Kidney capillary endothelial cell (primary cell): ENCODE data around the gene PCDH9.

ENCODE experiments used
- DNase-seq: peaks from one replicate; pipeline ENCODE4 v3.0.0-alpha.2; 2018; ENCODE audit warnings: low spot score

Gene PCDH9

GRCh38 chr13:66399873-66400272 is 830.3 kb downstream of the PCDH9 start:
- DNase-seq = no peak

- no peak for DNase-seq
These were observed 833.0 kb downstream of the PCDH9 start for GRCh38 chr13:66397133-66397532.

GRCh38 chr13:66391322-66391721 is 838.8 kb downstream of the PCDH9 start:
- no peak for DNase-seq

GRCh38 chr13:66378894-66379293 is 851.2 kb downstream of the PCDH9 start:
- DNase-seq = no peak

GRCh38 chr13:66377569-66377968 is 852.6 kb downstream of the PCDH9 start:
- no peak for DNase-seq

GRCh38 chr13:66375756-66376155 is 854.4 kb downstream of the PCDH9 start:
- no peak for DNase-seq

GRCh38 chr13:66369666-66370065 is 860.5 kb downstream of the PCDH9 start:
- DNase-seq = no peak

- no peak for DNase-seq
These were observed 862.8 kb downstream of the PCDH9 start for GRCh38 chr13:66367356-66367755.

- no peak for DNase-seq
These were observed 865.0 kb downstream of the PCDH9 start for GRCh38 chr13:66365101-66365500.

GRCh38 chr13:66364346-66364745 is 865.8 kb downstream of the PCDH9 start:
- no peak for DNase-seq

GRCh38 chr13:66362485-66362884 is 867.7 kb downstream of the PCDH9 start:
- DNase-seq = no peak

- DNase-seq = no peak
These were observed 870.1 kb downstream of the PCDH9 start for GRCh38 chr13:66359910-66360552.

- no peak for DNase-seq
These were observed 870.7 kb downstream of the PCDH9 start for GRCh38 chr13:66359393-66359792.

- no peak for DNase-seq
These were observed 871.6 kb downstream of the PCDH9 start for GRCh38 chr13:66358564-66358963.

- no peak for DNase-seq
These were observed 872.7 kb downstream of the PCDH9 start for GRCh38 chr13:66357463-66357862.

GRCh38 chr13:66354879-66355751 is 875.0 kb downstream of the PCDH9 start:
- DNase-seq = no peak

GRCh38 chr13:66353664-66354063 is 876.5 kb downstream of the PCDH9 start:
- no peak for DNase-seq

- DNase-seq = no peak
These were observed 880.2 kb downstream of the PCDH9 start for GRCh38 chr13:66349966-66350365.

- no peak for DNase-seq
These were observed 881.1 kb downstream of the PCDH9 start for GRCh38 chr13:66348745-66349690.

- no peak for DNase-seq
These were observed 882.5 kb downstream of the PCDH9 start for GRCh38 chr13:66347486-66348117.

GRCh38 chr13:66345971-66346370 is 884.2 kb downstream of the PCDH9 start:
- no peak for DNase-seq

- no peak for DNase-seq
These were observed 884.7 kb downstream of the PCDH9 start for GRCh38 chr13:66345518-66345810.
